OCI-LY3 (cell line): Measurements from ENCODE around the gene KDM1B.

Experiments used
- H2AFZ ChIP-seq: fragments of 200-600, 300-600 bp; shearing (Covaris generic); 2 replicates; pipeline ENCODE4 v1.6.0; 2014; ENCODE audit warnings: antibody characterized with exemption, low read depth, low read length
- H3K27ac ChIP-seq: fragments of 200-600, 300-600 bp; sonication (generic); 2 replicates; pipeline ENCODE4 v1.5.1; 2014; ENCODE audit warnings: mild to moderate bottlenecking, low read length, moderate library complexity, mixed read lengths
- H3K27me3 ChIP-seq: fragments of 200-600, 300-600 bp; sonication (generic); 2 replicates; pipeline ENCODE4 v1.6.1; 2014; ENCODE audit warnings: low read depth, low read length, mixed read lengths
- H3K36me3 ChIP-seq: fragments of 200-600, 300-600 bp; sonication (generic); replicated peaks from 2 replicates; pipeline ENCODE3; 2014; ENCODE audit warnings: low read depth, low read length, mixed read lengths
- H3K4me1 ChIP-seq: fragments of 300-600, 200-600 bp; sonication (generic); 2 replicates; pipeline ENCODE4 v1.6.1; 2014; ENCODE audit warnings: low read length, mixed read lengths
- H3K4me2 ChIP-seq: fragments of 200-600, 300-600 bp; sonication (generic); 2 replicates; pipeline ENCODE4 v1.6.1; 2014; ENCODE audit warnings: low read length, mixed read lengths
- H3K4me3 ChIP-seq: fragments of 300-600, 200-600 bp; sonication (generic); 2 replicates; pipeline ENCODE4 v1.5.1; 2014; ENCODE audit warnings: antibody characterized with exemption, mild to moderate bottlenecking, low read length, moderate library complexity
- H3K79me2 ChIP-seq: fragments of 300-600, 200-600 bp; shearing (Covaris generic); 2 replicates; pipeline ENCODE4 v1.6.1; 2014; ENCODE audit warnings: mild to moderate bottlenecking, low read length, mixed read lengths
- H3K9ac ChIP-seq: fragments of 300-600, 200-600 bp; shearing (Covaris generic); 2 replicates; pipeline ENCODE4 v1.6.0; 2014; ENCODE audit warnings: mild to moderate bottlenecking, low read length, moderate library complexity
- H3K9me3 ChIP-seq: fragments of 200-600, 300-600 bp; shearing (Covaris generic); 2 replicates; pipeline ENCODE4 v1.6.1; 2014; ENCODE audit warnings: low read length, mixed read lengths; ENCODE audit not compliant: insufficient read depth
- H4K20me1 ChIP-seq: fragments of 200-600, 300-600 bp; sonication (generic); 2 replicates; pipeline ENCODE4 v1.6.1; 2016; ENCODE audit warnings: low read length, mixed read lengths; ENCODE audit not compliant: insufficient read depth
- CTCF ChIP-seq: fragments of 200-600, 300-600 bp; sonication (generic); IDR thresholded peaks from 2 replicates; pipeline ENCODE4 v1.5.1; 2014; ENCODE audit warnings: antibody characterized with exemption, low read length, low read depth
- EZH2phosphoT487 ChIP-seq: fragments of 200-600 bp; shearing (Covaris generic); IDR thresholded peaks from 2 replicates; pipeline ENCODE4 v1.6.1; 2018; ENCODE audit warnings: antibody characterized with exemption, mixed run types, low read depth

Gene KDM1B

GRCh38 chr6:18186033-18186432, 30.8 kb downstream of the KDM1B start:
- Histone ChIP-seq H3K4me1 (peaks cover 14% of the 10 kb centered on the region), H4K20me1 (no peaks in the 10 kb centered on the region), H3K36me3 (peaks cover 5% of the 10 kb centered on the region), H2AFZ (no peak overlapping the region), H3K4me3 (no peak overlapping the region), H3K27ac (peak overlapping the region; percentile 16; the same call in 1 of the 2 replicates), H3K9me3 (no peaks in the 10 kb centered on the region), H3K4me2 (peak overlapping the region; percentile 41; the same call in 1 of the 2 replicates), H3K79me2 (no peaks in the 10 kb centered on the region), H3K9ac (no peak overlapping the region), H3K27me3 (no peaks in the 10 kb centered on the region)
- TF ChIP-seq EZH2phosphoT487: no peak
- no peak for TF ChIP-seq CTCF

GRCh38 chr6:18186540-18187250, 31.5 kb downstream of the KDM1B start:
- Histone ChIP-seq H3K4me2 (peak overlapping the region; percentile 41; the same call in 1 of the 2 replicates), H3K4me1 (peaks cover 14% of the 10 kb centered on the region), H3K27ac (peak overlapping the region; percentile 16; the same call in 1 of the 2 replicates), H3K36me3 (peaks cover 5% of the 10 kb centered on the region), H2AFZ (no peak overlapping the region), H3K9ac (no peak overlapping the region), H3K79me2 (no peaks in the 10 kb centered on the region), H3K4me3 (no peak overlapping the region), H3K9me3 (no peaks in the 10 kb centered on the region), H3K27me3 (no peaks in the 10 kb centered on the region), H4K20me1 (no peaks in the 10 kb centered on the region)
- TF ChIP-seq EZH2phosphoT487 (no peak), CTCF (no peak)

DNA sequence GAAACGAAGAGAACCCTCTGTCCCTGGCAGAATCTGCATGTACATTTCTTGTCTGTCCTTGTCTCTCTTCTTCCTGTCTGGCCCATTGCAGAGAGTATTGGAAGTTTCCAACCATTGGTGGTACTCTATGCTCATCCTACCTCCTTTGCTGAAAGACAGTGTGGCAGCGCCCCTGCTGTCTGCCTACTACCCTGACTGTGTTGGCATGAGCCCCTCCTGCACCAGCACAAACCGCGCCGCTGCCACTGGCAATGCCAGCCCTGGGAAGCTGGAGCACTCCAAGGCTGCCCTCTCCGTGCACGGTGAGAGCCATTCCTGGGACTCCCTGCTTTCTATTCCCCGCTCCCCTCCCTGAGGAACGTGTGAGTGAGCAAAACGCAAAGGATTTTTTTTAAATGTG, 32.5 kb downstream of the KDM1B start:
- Histone ChIP-seq H3K4me2 (no peak overlapping the region), H2AFZ (no peak overlapping the region), H3K9ac (no peak overlapping the region), H3K36me3 (peaks cover 5% of the 10 kb centered on the region), H3K79me2 (no peaks in the 10 kb centered on the region), H3K4me3 (no peak overlapping the region), H3K27ac (no peak overlapping the region), H4K20me1 (no peaks in the 10 kb centered on the region), H3K4me1 (peaks cover 14% of the 10 kb centered on the region), H3K9me3 (no peaks in the 10 kb centered on the region), H3K27me3 (no peaks in the 10 kb centered on the region)
- TF ChIP-seq CTCF (no peak), EZH2phosphoT487 (no peak)

GRCh38 chr6:18189196-18189595, 34.0 kb downstream of the KDM1B start:
- Histone ChIP-seq H3K36me3 (peaks cover 5% of the 10 kb centered on the region), H3K9me3 (no peaks in the 10 kb centered on the region), H4K20me1 (no peaks in the 10 kb centered on the region), H3K27ac (no peak overlapping the region), H3K79me2 (no peaks in the 10 kb centered on the region), H3K4me1 (peaks cover 14% of the 10 kb centered on the region), H3K4me3 (no peak overlapping the region), H3K4me2 (no peak overlapping the region), H3K9ac (no peak overlapping the region), H2AFZ (no peak overlapping the region), H3K27me3 (no peaks in the 10 kb centered on the region)
- TF ChIP-seq CTCF: no peak
- no peak for TF ChIP-seq EZH2phosphoT487
